HG02588 (cell line): Measurements from ENCODE around the gene ARL4D.
"Not testable (repeated sequence)": the region's sequence is repeated elsewhere in the genome, so short reads cannot be mapped to it uniquely, and the experiment has no call there.

Experiments used
- ATAC-seq: cut with Tn5 transposase; IDR thresholded peaks from one replicate; pipeline ENCODE4 v1.9.1; 2021; ENCODE audit warnings: mild to moderate bottlenecking, moderate library complexity; ENCODE audit not compliant: unreplicated experiment

The ARL4D gene

GRCh38 chr17:43398724-43399595, at the start of gene ARL4D:
ARL4D (plus strand) TSS chr17:43398993; CDS start chr17:43399733, 740 bp downstream.
- ATAC-seq = peak; percentile 62

GRCh38 chr17:43349142-43349541, 49.7 kb upstream of the ARL4D start:
- ATAC-seq = no peak

GRCh38 chr17:43350888-43351361, 47.9 kb upstream of the ARL4D start:
- no peak for ATAC-seq

- ATAC-seq = no peak
Observed at GRCh38 chr17:43351691-43352090, 47.1 kb upstream of the ARL4D start.

- ATAC-seq = no peak
Observed at GRCh38 chr17:43352579-43353331, 46.0 kb upstream of the ARL4D start.

- ATAC-seq = no peak
Observed at GRCh38 chr17:43353393-43353792, 45.4 kb upstream of the ARL4D start.

GRCh38 chr17:43354371-43354770, 44.4 kb upstream of the ARL4D start:
- no peak for ATAC-seq

GRCh38 chr17:43356450-43356849, 42.3 kb upstream of the ARL4D start:
- ATAC-seq = no peak

- ATAC-seq = no peak
Observed at GRCh38 chr17:43356999-43357398, 41.8 kb upstream of the ARL4D start.

- no peak for ATAC-seq
Observed at GRCh38 chr17:43359469-43360110, 39.2 kb upstream of the ARL4D start.

- ATAC-seq = peak; percentile 16
Observed at GRCh38 chr17:43360376-43360738, 38.4 kb upstream of the ARL4D start.

GRCh38 chr17:43360739-43361505, 37.9 kb upstream of the ARL4D start:
- peak; percentile 61 for ATAC-seq

- no peak for ATAC-seq
Observed at GRCh38 chr17:43363181-43363925, 35.4 kb upstream of the ARL4D start.

- ATAC-seq = no peak
Observed at GRCh38 chr17:43363926-43364285, 34.9 kb upstream of the ARL4D start.

- ATAC-seq = no peak
Observed at GRCh38 chr17:43365356-43365755, 33.4 kb upstream of the ARL4D start.

GRCh38 chr17:43365921-43366320, 32.9 kb upstream of the ARL4D start:
- ATAC-seq = not testable (repeated sequence)

GRCh38 chr17:43366891-43367736, 31.7 kb upstream of the ARL4D start:
- ATAC-seq = no peak

- ATAC-seq = peak; percentile 19
Observed at GRCh38 chr17:43367737-43368242, 31.0 kb upstream of the ARL4D start.
